GF-D8 (cell line): ENCODE results near the gene TREML2.
"Not testable (repeated sequence)": the region's sequence is repeated elsewhere in the genome, so short reads cannot be mapped to it uniquely, and the experiment has no call there.

Experiments
- DNase-seq: peaks from one replicate; lab custom pipeline; 2025; lab: John Stamatoyannopoulos, UW

TREML2 gene

GRCh38 chr6:41200901-41201763 is at the start of gene TREML2:
TREML2 (minus strand) TSS chr6:41201149; CDS start chr6:41201008, 141 bp downstream.
- DNase-seq: peak; percentile 84

GRCh38 chr6:41247882-41248705 is 47.1 kb upstream of the TREML2 start:
- no peak for DNase-seq

- DNase-seq: no peak
Measured at GRCh38 chr6:41247288-41247865, 46.4 kb upstream of the TREML2 start.

GRCh38 chr6:41246529-41246928 is 45.6 kb upstream of the TREML2 start:
- DNase-seq: not testable (repeated sequence)

- DNase-seq: no peak
Measured at GRCh38 chr6:41239467-41240159, 38.7 kb upstream of the TREML2 start.

- DNase-seq: no peak
Measured at GRCh38 chr6:41237128-41237527, 36.2 kb upstream of the TREML2 start.

- no peak for DNase-seq
Measured at GRCh38 chr6:41236276-41236675, 35.3 kb upstream of the TREML2 start.

GRCh38 chr6:41232667-41233066 is 31.7 kb upstream of the TREML2 start:
- no peak for DNase-seq

GRCh38 chr6:41231246-41231645 is 30.3 kb upstream of the TREML2 start:
- DNase-seq: no peak

- no peak for DNase-seq
Measured at GRCh38 chr6:41229721-41230120, 28.8 kb upstream of the TREML2 start.

GRCh38 chr6:41228616-41229015 is 27.7 kb upstream of the TREML2 start:
- no peak for DNase-seq

GRCh38 chr6:41228096-41228495 is 27.1 kb upstream of the TREML2 start, which contains the start of gene TREML4:
TREML4 (plus strand) TSS chr6:41228349; CDS start chr6:41228428, 79 bp downstream.
- no peak for DNase-seq

- DNase-seq: no peak
Measured at GRCh38 chr6:41226752-41227151, 25.8 kb upstream of the TREML2 start.

- no peak for DNase-seq
Measured at GRCh38 chr6:41224800-41225199, 23.9 kb upstream of the TREML2 start.

- DNase-seq: peak; percentile 38
Measured at GRCh38 chr6:41222513-41222912, 21.6 kb upstream of the TREML2 start.

- peak; percentile 14 for DNase-seq
Measured at GRCh38 chr6:41222045-41222444, 21.1 kb upstream of the TREML2 start.

GRCh38 chr6:41216616-41217015 is 15.7 kb upstream of the TREML2 start:
- no peak for DNase-seq

GRCh38 chr6:41215777-41216176 is 14.8 kb upstream of the TREML2 start:
- DNase-seq: no peak

GRCh38 chr6:41214559-41215238 is 13.8 kb upstream of the TREML2 start:
- DNase-seq: no peak

- DNase-seq: no peak
Measured at GRCh38 chr6:41209547-41210320, 8.8 kb upstream of the TREML2 start.
